A673 (cell line): ENCODE results near the gene PHKG1. TPM values are rescaled to one million over a fixed set of nuclear protein-coding genes. Genes with fewer than 3 reads are reported as not detected.
"Not testable (repeated sequence)": the region's sequence is repeated elsewhere in the genome, so short reads cannot be mapped to it uniquely, and the experiment has no call there.

Source experiments
- Bru-seq: library from RNA; stranded (reverse); fragments of 400-500 nt; gene quantifications from one replicate; lab custom pipeline; 2021; lab: Mats Ljungman, UMichigan
- BruChase-seq, 2 experiments: library from RNA; stranded (reverse); fragments of 400-500 nt; gene quantifications; one replicate each; lab custom pipeline; 2021; lab: Mats Ljungman, UMichigan
- BruUV-seq: library from RNA; stranded (reverse); fragments of 400-500 nt; replicated peaks from 2 replicates; lab custom pipeline; 2021; lab: Mats Ljungman, UMichigan
- CTCF ChIA-PET: fragments of 300-600 bp; sonication (Branson Sonifier 250); formaldehyde crosslinking; loops from one replicate; lab custom pipeline; 2022; ENCODE audit warnings: antibody characterized with exemption; lab: Charles Lee
- POLR2A ChIA-PET: fragments of 300-600 bp; sonication (Branson Sonifier 250); formaldehyde crosslinking; loops from one replicate; lab custom pipeline; 2022; ENCODE audit warnings: antibody characterized with exemption; ENCODE audit not compliant: low non-redundant PET; lab: Charles Lee
- DNase-seq: peaks from one replicate; pipeline ENCODE4 v3.0.0-alpha.2; 2015; ENCODE audit warnings: low spot score
- H3K27ac ChIP-seq: fragments of 200-600 bp; sonication (generic); 2 replicates; pipeline ENCODE4 v1.5.1; 2016; ENCODE audit warnings: mixed run types, low read depth, mild to moderate bottlenecking, mixed read lengths, antibody characterized with exemption, low read length; ENCODE audit not compliant: poor library complexity, severe bottlenecking
- H3K27me3 ChIP-seq: fragments of 200-600 bp; sonication (generic); replicated peaks from 2 replicates; pipeline ENCODE4 v1.6.1; 2017; ENCODE audit warnings: mixed run types, low read depth, mild to moderate bottlenecking, mixed read lengths, antibody characterized with exemption, low read length; ENCODE audit not compliant: insufficient read depth, poor library complexity
- H3K36me3 ChIP-seq: fragments of 200-600 bp; sonication (generic); 2 replicates; pipeline ENCODE4 v1.6.1; 2016; ENCODE audit warnings: mixed run types, mild to moderate bottlenecking, mixed read lengths, antibody characterized with exemption, low read length; ENCODE audit not compliant: insufficient read depth, poor library complexity, severe bottlenecking
- H3K4me1 ChIP-seq: fragments of 200-600 bp; sonication (generic); 2 replicates; pipeline ENCODE4 v1.6.1; 2017; ENCODE audit warnings: mixed run types, mild to moderate bottlenecking, mixed read lengths, antibody characterized with exemption, low read length; ENCODE audit not compliant: insufficient read depth, poor library complexity, severe bottlenecking
- H3K4me3 ChIP-seq: fragments of 200-600 bp; sonication (generic); 2 replicates; pipeline ENCODE4 v1.5.1; 2016; ENCODE audit warnings: low read depth, mixed run types, mild to moderate bottlenecking, mixed read lengths, low read length; ENCODE audit not compliant: poor library complexity, severe bottlenecking
- H3K9me3 ChIP-seq: fragments of 200-600 bp; sonication (generic); 2 replicates; pipeline ENCODE4 v1.6.1; 2016; ENCODE audit warnings: mixed run types, low read depth, mild to moderate bottlenecking, mixed read lengths, antibody characterized with exemption, low read length; ENCODE audit not compliant: poor library complexity, severe bottlenecking
- EZH2 ChIP-seq: fragments of 200-600 bp; sonication (generic); IDR thresholded peaks from 2 replicates; pipeline ENCODE4 v1.6.1; 2017; ENCODE audit warnings: borderline replicate concordance, low read depth, mild to moderate bottlenecking, mixed read lengths, antibody characterized with exemption, low read length; ENCODE audit not compliant: poor library complexity, severe bottlenecking
- intact Hi-C: fragments of 100-400 bp; cut with micrococcal nuclease; formaldehyde crosslinking; loops from one replicate; pipeline ENCODE4 v1.10.0; 2022; ENCODE audit not compliant: unreplicated experiment
- long read RNA-seq: library from polyadenylated mRNA; stranded (forward); transcript quantifications from one replicate; pipeline ENCODE4 v2.0.0, GENCODE V29; 2022
- total RNA-seq: library from RNA; stranded (reverse); gene quantifications from 2 replicates; pipeline ENCODE4 v1.2.3, GENCODE V29; 2021
- TF ChIP-seq, protein P1 (sequence below): fragments of 300-800, 200-600 bp; sonication (generic); conservative IDR thresholded peaks from 2 replicates; pipeline ENCODE4 v1.5.1; 2017; ENCODE audit warnings: low read depth, mild to moderate bottlenecking, antibody characterized with exemption, low read length, moderate library complexity, mixed read lengths

Gene PHKG1
- total RNA-seq, result 2.0 and 2.3 TPM in 2 replicates
- percentile 33 among the genes with signal in this experiment for Bru-seq, nascent RNA
- BruChase-seq, experiment 1, labeled RNA remaining after a 2-hour chase, result percentile 41 among the genes with signal in this experiment
- BruChase-seq, experiment 2, labeled RNA remaining after a 6-hour chase, result percentile 47 among the genes with signal in this experiment
- long read RNA-seq, partial matches to known transcripts, result 0 of 1 reads
- long read RNA-seq, other reads (novel, unspliced or antisense), result 1 of 1 reads

DNA sequence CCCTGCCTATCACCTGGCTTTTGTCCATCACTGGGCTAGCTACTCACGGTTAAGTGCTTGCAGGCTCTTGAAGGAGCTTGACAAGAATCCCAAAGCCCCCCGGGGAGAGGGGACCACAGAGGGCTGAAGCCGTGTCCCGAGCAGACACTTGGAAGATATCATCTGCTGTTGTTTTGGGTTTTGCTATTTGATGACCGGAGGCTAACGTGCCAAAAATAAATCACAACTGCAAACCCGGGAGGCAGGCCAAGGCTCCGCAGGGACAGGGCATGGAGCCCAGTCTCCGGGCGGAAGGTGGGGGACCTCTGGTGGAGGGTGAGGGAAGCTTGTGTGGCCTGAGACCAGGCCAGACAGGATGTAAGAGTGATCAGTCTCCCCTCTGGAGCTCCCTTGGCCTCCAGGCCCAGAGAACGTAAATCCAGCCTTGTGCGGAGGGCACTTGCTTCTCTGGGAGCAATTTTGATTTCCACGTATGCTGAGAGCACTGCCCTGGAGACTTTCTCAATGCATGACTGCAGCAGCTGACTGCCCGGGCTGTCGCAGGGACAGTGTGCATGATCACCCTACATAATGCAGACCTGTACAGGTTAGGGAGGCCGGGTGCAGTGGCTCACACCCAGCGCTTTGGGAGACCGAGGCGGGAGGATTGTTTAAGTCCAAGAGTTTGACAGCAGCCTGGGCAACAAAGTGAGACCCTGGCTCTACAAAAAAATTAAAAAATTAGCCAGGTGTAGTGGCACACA lies at the start of gene PHKG1:
PHKG1 (minus strand) TSS at position 164 of the 743 bp plus-strand sequence. CDS start 4,011 bp downstream, outside the sequence.
- no peaks in the 10 kb centered on the region for H3K27me3 ChIP-seq
- DNase-seq, result peak; percentile 45
- BruUV-seq, result no TSS peak
- ChIA-PET POLR2A (no interaction called here), CTCF (interaction anchor here (0.6 to 0.7 kb wide), 2 partner anchors 555 to 1328 kb away, joined by 3 read pairs; no protein-coding TSS in a partner anchor)
- H3K27ac ChIP-seq, result no peak within 1 kb of the TSS
- H3K9me3 ChIP-seq, result no peaks in the 10 kb centered on the region
- TF ChIP-seq EZH2, result no peak
- TF ChIP-seq, protein P1, sequence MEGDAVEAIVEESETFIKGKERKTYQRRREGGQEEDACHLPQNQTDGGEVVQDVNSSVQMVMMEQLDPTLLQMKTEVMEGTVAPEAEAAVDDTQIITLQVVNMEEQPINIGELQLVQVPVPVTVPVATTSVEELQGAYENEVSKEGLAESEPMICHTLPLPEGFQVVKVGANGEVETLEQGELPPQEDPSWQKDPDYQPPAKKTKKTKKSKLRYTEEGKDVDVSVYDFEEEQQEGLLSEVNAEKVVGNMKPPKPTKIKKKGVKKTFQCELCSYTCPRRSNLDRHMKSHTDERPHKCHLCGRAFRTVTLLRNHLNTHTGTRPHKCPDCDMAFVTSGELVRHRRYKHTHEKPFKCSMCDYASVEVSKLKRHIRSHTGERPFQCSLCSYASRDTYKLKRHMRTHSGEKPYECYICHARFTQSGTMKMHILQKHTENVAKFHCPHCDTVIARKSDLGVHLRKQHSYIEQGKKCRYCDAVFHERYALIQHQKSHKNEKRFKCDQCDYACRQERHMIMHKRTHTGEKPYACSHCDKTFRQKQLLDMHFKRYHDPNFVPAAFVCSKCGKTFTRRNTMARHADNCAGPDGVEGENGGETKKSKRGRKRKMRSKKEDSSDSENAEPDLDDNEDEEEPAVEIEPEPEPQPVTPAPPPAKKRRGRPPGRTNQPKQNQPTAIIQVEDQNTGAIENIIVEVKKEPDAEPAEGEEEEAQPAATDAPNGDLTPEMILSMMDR, result peak; percentile 33; the same call in 1 of the 2 replicates
- no peaks in the 10 kb centered on the region for H3K4me1 ChIP-seq
- intact Hi-C loops, result no loop called here
- H3K36me3 ChIP-seq, result no peaks in the 10 kb centered on the region
- no peak within 1 kb of the TSS for H3K4me3 ChIP-seq

DNA sequence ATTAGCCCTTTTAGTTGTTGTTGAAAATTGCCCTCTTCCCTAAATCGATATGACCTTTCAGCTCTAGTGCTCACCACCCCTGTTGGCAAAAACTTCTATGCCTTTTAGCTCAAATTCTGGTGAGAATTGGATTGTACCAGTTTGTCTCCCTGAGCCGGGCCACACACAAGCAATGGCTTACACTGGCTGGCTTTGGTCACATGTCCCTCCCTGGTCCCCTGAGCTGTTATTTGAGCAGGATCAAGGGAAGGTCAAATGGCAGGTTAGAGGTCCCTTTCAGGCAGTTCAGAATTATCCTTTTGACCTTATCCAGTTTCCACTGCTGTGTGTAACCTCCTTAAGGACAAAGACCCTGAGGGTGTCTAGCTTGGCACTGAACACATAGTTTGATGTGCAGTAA lies 38.3 kb upstream of the PHKG1 start:
- CTCF ChIA-PET, H3K27me3 ChIP-seq, H3K9me3 ChIP-seq, intact Hi-C loops, H3K4me3 ChIP-seq, DNase-seq, H3K27ac ChIP-seq, H3K4me1 ChIP-seq, BruUV-seq, H3K36me3 ChIP-seq: not testable (repeated sequence)
- POLR2A ChIA-PET, result interaction anchor here (0.6 kb wide), 1 partner anchor 32 kb away, joined by 5 read pairs; no protein-coding TSS in a partner anchor

DNA sequence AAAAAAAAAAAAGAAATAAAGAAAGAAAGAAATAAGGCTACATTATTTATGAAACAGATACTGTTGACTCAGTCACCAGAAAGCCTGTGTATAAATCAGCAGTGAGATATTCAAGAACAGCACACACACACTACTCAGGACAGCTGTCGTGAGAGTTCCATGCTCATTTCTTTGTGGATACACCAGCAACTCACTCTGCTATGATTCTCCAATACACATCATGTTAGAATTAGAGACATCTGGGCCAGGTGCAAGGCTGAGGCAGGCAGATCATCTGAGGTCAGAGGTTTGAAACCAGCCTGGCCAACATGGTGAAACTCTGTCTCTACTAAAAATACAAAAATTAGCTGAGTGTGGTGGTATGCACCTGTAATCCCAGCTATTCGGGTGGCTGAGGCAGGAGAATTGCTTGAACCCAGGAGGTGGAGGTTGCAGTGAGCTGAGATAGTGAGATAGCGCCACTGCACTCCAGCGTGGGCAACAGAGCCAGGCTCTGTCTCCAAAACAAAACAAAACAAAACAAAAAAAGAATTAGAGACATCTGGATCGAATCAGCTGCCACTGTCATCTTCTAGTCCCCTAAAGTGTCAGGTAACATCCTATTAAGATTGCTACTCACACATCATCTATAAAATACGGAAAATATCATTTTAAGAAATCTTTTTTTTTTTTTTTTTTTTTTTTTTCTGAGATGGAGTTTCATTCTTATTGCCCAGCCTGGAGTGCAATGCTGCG lies 34.7 kb upstream of the PHKG1 start:
- POLR2A ChIA-PET, result interaction anchor here (0.6 kb wide), 1 partner anchor 115 kb away, joined by 11 read pairs; no protein-coding TSS in a partner anchor
- H3K4me1 ChIP-seq, result no peaks in the 10 kb centered on the region
- no TSS peak for BruUV-seq
- DNase-seq, result no peak
- no peak overlapping the region for H3K4me3 ChIP-seq
- H3K9me3 ChIP-seq, result no peaks in the 10 kb centered on the region
- H3K27ac ChIP-seq, result no peak overlapping the region
- no peaks in the 10 kb centered on the region for H3K27me3 ChIP-seq
- TF ChIP-seq, protein P1, result no peak
- H3K36me3 ChIP-seq, result no peaks in the 10 kb centered on the region
- intact Hi-C loops, result no loop called here
- CTCF ChIA-PET, result no interaction called here
